Activated CD8-positive, alpha-beta memory T cell treated with anti-CD3 and anti-CD28 coated beads for 36 hours (primary cell): ENCODE results near the gene PPRC1. TPM values are rescaled to one million over a fixed set of nuclear protein-coding genes. Genes with fewer than 3 reads are reported as not detected.

Experiments used
- CTCF ChIA-PET: fragments of 350-600 bp; sonication (Branson Sonifier 250); formaldehyde crosslinking; loops from one replicate; lab custom pipeline; 2021; ENCODE audit warnings: antibody characterized with exemption; lab: Charles Lee
- POLR2A ChIA-PET: fragments of 350-600 bp; sonication (Branson Sonifier 250); formaldehyde crosslinking; loops from one replicate; lab custom pipeline; 2021; ENCODE audit warnings: antibody characterized with exemption; lab: Charles Lee
- total RNA-seq, 2 experiments: library from RNA; stranded (reverse); gene quantifications; one replicate each; pipeline ENCODE4 v1.2.3, GENCODE V29; 2021

Gene PPRC1
- total RNA-seq, 2 experiments from 2014 or later, result 103 to 108 TPM

GRCh38 chr10:102135956-102136526 is 3.2 kb downstream of the PPRC1 start:
- ChIA-PET CTCF (interaction anchor here (0.6 kb wide), 1 partner anchor 202 kb away, joined by 5 read pairs; no protein-coding TSS in a partner anchor), POLR2A (interaction anchor here (0.9 to 2.6 kb wide), 3 partner anchors 8 to 15 kb away, joined by 3 to 14 read pairs (median 4); partner anchors contain the start of gene NOLC1)

GRCh38 chr10:102139281-102140110 is 6.7 kb downstream of the PPRC1 start:
- POLR2A ChIA-PET, result no interaction called here

GRCh38 chr10:102140218-102140617 is 7.4 kb downstream of the PPRC1 start:
- ChIA-PET POLR2A (no interaction called here), CTCF (interaction anchor here (0.8 to 1.2 kb wide), 2 partner anchors 11 to 259 kb away, joined by 3 read pairs; no protein-coding TSS in a partner anchor)

More at GRCh38 chr10:102139281-102140110, 6.7 kb downstream of the PPRC1 start:
- CTCF ChIA-PET, result interaction anchor here (0.8 to 1.2 kb wide), 2 partner anchors 12 to 260 kb away, joined by 3 read pairs; no protein-coding TSS in a partner anchor

GRCh38 chr10:102140913-102141540 is 8.2 kb downstream of the PPRC1 start:
- ChIA-PET POLR2A (no interaction called here), CTCF (no interaction called here)

GRCh38 chr10:102141583-102142107 is 8.8 kb downstream of the PPRC1 start:
- CTCF ChIA-PET, result interaction anchor here (0.5 kb wide), 1 partner anchor 171 kb away, joined by 3 read pairs; no protein-coding TSS in a partner anchor
- POLR2A ChIA-PET, result no interaction called here

- CTCF ChIA-PET, result no interaction called here
Measured at GRCh38 chr10:102146971-102147428, 14.2 kb downstream of the PPRC1 start.

GRCh38 chr10:102147561-102147960 is 14.7 kb downstream of the PPRC1 start:
- ChIA-PET CTCF (no interaction called here), POLR2A (no interaction called here)

More at GRCh38 chr10:102146971-102147428, 14.2 kb downstream of the PPRC1 start:
- POLR2A ChIA-PET, result no interaction called here

- CTCF ChIA-PET, result interaction anchor here (0.6 to 1.1 kb wide), 2 partner anchors 11 to 220 kb away, joined by 3 read pairs; no protein-coding TSS in a partner anchor
- POLR2A ChIA-PET, result no interaction called here
Measured at GRCh38 chr10:102148275-102148674, 15.4 kb downstream of the PPRC1 start.

- ChIA-PET CTCF (interaction anchor here (1.0 to 1.4 kb wide), 3 partner anchors 12 to 81 kb away, joined by 3 read pairs; no protein-coding TSS in a partner anchor), POLR2A (interaction anchor here (1.1 to 2.5 kb wide), 4 partner anchors 13 to 245 kb away, joined by 4 to 14 read pairs (median 4); partner anchors contain the start of gene NFKB2)
Measured at GRCh38 chr10:102150970-102151773, 18.3 kb downstream of the PPRC1 start.

- POLR2A ChIA-PET, result interaction anchor here (0.6 to 2.5 kb wide), 7 partner anchors 14 to 264 kb away, joined by 3 to 14 read pairs (median 4); partner anchors contain the start of gene NFKB2
- CTCF ChIA-PET, result interaction anchor here (1.0 to 1.4 kb wide), 4 partner anchors 13 to 82 kb away, joined by 3 to 4 read pairs (median 3); no protein-coding TSS in a partner anchor
Measured at GRCh38 chr10:102151774-102152544, 19.1 kb downstream of the PPRC1 start, which contains the start of gene NOLC1. Gene NOLC1 (plus strand): TSS chr10:102152389. CDS start chr10:102152411, 22 bp downstream.

- CTCF ChIA-PET, result interaction anchor here (1.0 to 1.3 kb wide), 3 partner anchors 16 to 82 kb away, joined by 3 to 4 read pairs (median 3); no protein-coding TSS in a partner anchor
- POLR2A ChIA-PET, result interaction anchor here (0.6 to 2.5 kb wide), 6 partner anchors 15 to 264 kb away, joined by 3 to 14 read pairs (median 4); no protein-coding TSS in a partner anchor
Measured at GRCh38 chr10:102152545-102152890, 19.7 kb downstream of the PPRC1 start.

- ChIA-PET POLR2A (interaction anchor here (0.7 to 1.4 kb wide), 2 partner anchors 115 to 297 kb away, joined by 3 to 7 read pairs; partner anchors contain the start of gene C10orf95), CTCF (interaction anchor here (0.7 to 1.3 kb wide), 5 partner anchors 10 to 300 kb away, joined by 3 to 7 read pairs (median 3); no protein-coding TSS in a partner anchor)
Measured at GRCh38 chr10:102153093-102153620, 20.3 kb downstream of the PPRC1 start.

- ChIA-PET CTCF (interaction anchor here (0.7 to 1.1 kb wide), 4 partner anchors 20 to 75 kb away, joined by 3 to 5 read pairs (median 3); no protein-coding TSS in a partner anchor), POLR2A (interaction anchor here (1.0 to 1.4 kb wide), 2 partner anchors 39 to 296 kb away, joined by 5 to 7 read pairs; partner anchors contain the start of gene C10orf95)
Measured at GRCh38 chr10:102154466-102155116, 21.8 kb downstream of the PPRC1 start.

- CTCF ChIA-PET, result interaction anchor here (1.0 to 1.1 kb wide), 2 partner anchors 11 to 13 kb away, joined by 4 to 6 read pairs; no protein-coding TSS in a partner anchor
- POLR2A ChIA-PET, result interaction anchor here (0.5 kb wide), 1 partner anchor 485 kb away, joined by 3 read pairs; no protein-coding TSS in a partner anchor
Measured at GRCh38 chr10:102157224-102157623, 24.4 kb downstream of the PPRC1 start.

- CTCF ChIA-PET, result interaction anchor here (0.6 to 1.5 kb wide), 5 partner anchors 10 to 432 kb away, joined by 3 to 5 read pairs (median 4); no protein-coding TSS in a partner anchor
- POLR2A ChIA-PET, result interaction anchor here (1.0 kb wide), 1 partner anchor 237 kb away, joined by 11 read pairs; the partner anchor contains the start of gene NFKB2
Measured at GRCh38 chr10:102159051-102159597, 26.3 kb downstream of the PPRC1 start.
